ENCODE results near the gene CLEC16A. TPM values are rescaled to one million over a fixed set of nuclear protein-coding genes. Genes with fewer than 3 reads are reported as not detected.

CLEC16A gene
- total RNA-seq, 1 donor from 2014 or later = 32.4 TPM

DNA sequence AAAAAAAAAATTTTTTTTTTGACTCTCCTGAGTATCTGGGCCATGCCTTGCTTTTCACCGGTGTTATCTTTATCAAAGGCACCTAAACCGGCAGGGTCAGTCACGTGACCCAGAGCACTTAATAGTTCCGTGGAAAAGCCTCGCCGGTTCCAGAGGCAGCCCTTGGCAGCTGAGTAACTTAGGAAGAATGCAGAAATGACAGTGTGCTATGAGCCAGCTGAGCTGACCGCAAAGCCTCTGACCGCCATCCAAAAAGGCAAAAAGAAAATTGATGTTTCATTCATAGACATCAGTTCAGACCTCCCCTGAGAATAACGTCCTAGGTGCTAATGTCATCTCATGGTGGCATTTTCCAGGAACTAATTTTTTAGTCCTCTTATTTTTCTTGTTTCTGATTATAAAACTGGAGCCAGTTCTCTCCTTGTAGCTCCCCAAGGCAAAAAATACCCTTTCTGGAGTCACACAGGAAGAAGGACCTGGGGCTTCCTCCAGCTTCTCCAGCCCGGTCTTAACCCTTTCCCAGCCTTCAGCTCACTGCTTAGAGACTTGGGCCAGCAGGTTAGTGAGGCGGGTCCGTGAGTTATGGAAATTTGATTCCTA lies 189.1 kb downstream of the CLEC16A start:
- peak; percentile 68 for DNase-seq (ENCODE audit: extremely low read depth, low read depth, low spot score)

DNA sequence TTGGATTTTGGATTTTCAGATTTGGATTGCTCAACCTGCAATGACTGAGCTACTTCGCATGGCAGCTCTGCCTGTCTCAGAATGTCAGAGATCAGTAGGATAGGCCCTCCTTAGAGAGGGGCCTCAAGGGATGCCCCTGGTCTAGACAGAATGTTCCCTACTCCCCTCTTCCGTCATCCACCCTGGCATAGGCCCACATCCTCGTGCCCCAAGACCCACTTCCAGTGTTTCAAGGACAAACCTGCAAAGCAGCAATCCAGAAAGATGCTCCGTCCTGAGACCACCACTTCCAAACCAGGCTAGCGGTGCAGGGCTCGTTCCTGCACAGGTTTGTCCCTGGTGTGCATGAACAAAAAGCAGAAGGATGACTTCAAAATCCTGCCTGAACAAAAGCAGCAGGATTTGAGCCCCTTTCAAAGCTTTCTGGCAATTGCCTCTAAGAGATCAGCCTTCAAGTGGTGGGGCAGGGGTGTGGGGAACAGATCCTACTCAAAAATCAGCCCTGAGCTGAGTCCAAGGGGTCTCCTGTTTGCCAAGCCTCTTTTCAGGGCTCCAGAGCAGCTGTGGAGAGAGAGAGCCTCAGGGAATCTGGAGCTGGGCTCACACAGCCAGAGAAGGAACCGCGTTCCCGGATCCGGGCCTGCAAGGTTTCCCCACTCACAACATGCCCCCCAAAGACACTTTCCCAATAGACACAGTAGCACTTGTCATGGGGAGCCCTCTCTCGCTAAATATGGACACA lies 190.5 kb downstream of the CLEC16A start:
- DNase-seq (ENCODE audit: extremely low read depth, low read depth, low spot score) = no peak

DNA sequence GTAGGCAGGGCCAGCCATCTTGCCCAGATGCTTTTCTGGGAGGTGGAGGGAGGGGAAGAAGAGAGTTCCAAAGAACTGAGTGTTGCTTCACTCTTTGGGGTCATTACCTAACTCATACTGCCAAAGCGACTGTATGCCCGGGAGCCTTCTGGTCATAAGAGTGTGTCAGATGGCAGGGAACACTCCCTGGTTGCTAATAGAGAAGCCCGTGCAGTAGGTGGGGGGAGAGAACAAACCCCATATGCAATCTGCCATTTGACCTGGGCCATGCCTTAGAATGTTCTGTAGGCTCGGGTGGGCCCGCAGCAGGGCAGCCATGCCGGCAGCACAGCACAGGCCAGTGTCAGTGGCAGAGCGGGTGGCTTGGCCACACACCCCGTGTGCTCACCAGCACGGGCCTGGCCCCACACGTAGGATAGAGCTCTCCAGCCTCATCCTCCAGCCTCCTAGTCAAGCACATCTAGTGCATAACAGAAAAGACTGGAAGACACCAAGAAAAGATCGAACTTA lies 191.2 kb downstream of the CLEC16A start:
- no peak for DNase-seq (ENCODE audit: extremely low read depth, low read depth, low spot score)

DNA sequence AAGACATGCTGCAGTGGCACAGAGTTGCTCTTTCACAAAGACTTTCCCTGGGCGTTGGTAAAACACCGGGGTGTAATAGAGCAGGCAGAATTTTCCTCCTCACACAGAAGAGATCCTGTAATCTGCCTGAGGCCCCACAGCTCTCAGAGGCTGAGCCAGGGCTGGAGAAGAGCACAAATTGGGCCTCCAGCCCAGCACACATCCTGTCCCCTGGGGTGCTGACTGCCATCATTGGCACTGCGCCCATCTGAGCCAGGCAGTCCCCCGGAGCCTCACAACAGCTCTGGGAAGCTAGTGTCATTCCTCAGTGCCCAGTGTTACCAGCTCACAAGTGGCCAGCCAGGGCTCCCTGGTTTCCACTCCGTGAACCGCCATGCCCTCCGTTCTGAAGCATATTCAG lies 192.2 kb downstream of the CLEC16A start:
- DNase-seq (ENCODE audit: extremely low read depth, low read depth, low spot score) = no peak

DNA sequence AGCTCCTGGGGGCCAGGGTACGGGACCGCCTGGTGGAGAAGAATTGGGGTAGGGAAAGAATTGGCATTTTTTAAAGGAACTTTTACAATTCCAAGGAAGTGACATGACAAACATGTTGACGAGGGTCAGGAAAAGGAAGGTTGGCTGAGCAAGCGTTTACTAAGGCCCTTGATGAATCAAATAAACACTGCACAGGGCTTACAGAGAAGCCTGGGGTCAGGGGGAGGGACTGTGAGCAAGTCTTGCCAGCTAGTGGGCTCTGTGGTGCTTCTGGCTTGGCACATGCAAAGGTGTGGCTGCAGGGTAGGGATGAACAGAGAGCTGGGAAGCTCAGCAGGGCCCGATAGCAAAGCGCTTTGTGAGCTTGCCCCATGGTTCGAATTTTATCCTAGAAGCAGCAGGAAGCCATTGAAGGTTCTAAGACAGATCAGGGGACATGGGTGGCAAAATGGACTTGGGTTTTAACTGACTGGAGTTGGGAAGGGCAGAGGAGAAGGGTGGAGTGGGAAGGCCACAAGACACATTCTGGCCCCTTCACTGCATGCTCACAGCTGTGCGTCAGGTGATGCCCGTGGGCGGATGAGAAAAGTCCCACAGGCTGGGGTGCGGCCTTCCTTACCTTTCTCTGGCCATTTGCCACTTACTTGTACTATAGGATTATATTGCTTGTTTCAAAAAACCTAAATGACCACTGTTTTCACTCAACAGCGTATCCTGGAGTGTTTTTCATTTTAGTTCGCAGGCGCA lies 193.8 kb downstream of the CLEC16A start:
- DNase-seq (ENCODE audit: extremely low read depth, low read depth, low spot score) = no peak

DNA sequence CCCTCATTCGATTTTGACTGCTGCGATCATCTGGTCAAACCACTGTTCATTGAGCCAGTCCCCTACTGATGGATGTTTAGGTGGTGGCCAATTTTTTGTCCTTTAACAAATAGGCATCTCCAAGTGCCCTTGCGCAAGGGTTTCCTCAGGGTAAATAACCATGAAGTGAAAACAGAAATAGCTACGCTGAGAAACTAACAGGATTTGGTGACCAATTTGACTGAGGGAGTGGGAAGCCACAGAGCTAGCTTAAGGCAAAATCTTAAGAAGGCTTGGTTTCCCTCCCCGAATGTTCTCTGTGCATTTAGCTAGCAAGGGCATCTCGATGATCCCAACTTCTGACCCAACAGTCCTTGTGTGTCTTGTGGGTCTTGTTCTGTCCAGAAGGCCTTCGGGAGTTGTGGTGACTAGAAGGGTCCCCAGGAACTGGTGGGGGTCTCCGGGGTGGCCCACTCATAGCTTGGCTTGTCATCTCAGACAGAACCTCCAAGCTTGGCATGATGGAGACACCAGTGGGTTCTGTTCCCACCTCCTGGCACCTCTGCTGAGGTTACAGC lies 194.5 kb downstream of the CLEC16A start:
- DNase-seq (ENCODE audit: extremely low read depth, low read depth, low spot score) = no peak

DNA sequence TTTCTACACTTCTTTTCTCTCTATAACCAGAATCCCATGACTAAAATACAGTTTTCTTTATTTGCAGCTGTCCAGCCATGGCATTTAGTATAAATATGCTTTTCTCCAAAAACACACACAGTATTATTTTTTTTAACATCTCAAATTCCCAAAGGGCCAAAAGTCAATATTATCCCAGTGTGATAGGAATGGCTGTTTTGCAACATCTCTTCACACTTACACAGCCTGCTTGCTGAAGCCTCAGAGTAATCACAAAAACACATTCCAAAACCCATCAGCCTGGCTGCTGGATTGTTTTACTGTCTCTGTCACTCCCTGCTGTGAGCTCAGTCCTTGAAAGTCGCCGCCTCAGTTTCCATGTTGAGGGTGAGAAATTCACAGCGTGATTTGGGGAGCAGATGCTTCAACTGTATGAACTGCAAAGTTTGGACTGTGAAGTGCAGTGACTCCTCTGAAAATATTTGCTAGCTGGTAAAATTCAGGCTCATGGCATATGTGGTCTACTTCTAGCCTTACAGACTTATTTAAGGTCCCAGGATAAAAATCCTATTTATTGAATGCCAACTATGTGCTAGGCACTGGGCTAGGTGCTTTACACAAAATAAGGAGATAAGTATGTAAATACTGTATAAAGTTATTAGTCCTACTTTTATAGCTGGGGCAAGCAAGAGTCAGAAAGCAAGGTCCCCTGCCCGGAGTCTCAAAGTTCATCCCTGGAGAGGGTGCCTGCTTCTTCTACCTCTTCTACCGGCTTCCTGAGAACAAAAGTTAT lies 195.1 kb downstream of the CLEC16A start:
- DNase-seq (ENCODE audit: extremely low read depth, low read depth, low spot score) = no peak

DNA sequence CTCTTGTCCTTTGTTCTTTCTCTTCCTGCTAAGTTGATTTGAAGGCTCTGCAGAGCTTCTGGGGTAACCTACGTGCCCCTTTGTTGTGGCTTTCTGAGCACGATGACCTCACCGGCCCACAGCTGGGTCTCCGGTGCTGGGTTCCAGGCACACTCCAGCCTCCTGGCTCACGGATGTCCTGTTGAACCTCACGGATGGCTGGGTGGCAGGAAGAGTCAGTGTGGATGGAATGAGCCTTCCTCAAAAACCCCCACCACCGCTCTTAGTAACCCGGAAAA lies 195.7 kb downstream of the CLEC16A start:
- DNase-seq (ENCODE audit: extremely low read depth, low read depth, low spot score) = no peak

DNA sequence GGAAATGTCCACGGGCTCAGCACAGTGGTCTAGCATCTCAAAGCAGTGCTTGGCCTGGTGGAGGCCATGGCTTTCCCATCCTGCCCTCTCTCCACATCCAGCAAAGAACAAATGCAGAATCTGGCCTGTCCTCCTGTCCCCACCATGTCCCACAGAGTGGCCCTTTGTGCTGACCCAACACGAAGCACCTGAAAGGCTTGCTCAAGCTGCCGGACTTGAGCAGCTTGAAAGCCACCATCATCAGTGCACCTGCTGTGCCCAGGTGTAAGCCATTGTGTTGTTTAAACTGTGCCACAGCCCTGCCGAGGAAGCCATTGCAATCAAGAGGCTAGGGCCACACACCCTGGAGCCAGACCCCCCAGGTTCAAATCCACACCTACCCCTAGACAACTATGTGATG lies 196.1 kb downstream of the CLEC16A start:
- no peak for DNase-seq (ENCODE audit: extremely low read depth, low read depth, low spot score)

DNA sequence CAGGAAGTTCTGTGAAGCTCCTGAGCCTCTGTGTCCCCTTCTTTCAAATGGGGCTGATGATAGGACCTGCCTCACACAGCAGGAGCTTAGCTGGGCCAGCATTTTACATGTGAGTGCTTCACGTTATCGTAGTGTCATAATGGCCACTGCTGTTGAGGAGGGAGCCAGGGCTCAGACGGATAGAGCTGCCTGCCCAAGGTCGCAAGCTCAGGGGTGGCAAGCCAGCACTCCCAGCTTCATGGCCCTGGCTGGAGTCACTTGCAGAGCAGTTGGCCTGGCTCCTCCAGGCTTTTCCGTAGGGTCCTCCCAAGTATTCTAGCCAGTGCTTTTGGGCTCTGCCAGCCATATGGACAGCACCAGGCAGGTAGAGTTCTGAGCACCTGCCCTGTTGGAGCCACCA lies 196.5 kb downstream of the CLEC16A start:
- DNase-seq (ENCODE audit: extremely low read depth, low read depth, low spot score) = no peak

DNA sequence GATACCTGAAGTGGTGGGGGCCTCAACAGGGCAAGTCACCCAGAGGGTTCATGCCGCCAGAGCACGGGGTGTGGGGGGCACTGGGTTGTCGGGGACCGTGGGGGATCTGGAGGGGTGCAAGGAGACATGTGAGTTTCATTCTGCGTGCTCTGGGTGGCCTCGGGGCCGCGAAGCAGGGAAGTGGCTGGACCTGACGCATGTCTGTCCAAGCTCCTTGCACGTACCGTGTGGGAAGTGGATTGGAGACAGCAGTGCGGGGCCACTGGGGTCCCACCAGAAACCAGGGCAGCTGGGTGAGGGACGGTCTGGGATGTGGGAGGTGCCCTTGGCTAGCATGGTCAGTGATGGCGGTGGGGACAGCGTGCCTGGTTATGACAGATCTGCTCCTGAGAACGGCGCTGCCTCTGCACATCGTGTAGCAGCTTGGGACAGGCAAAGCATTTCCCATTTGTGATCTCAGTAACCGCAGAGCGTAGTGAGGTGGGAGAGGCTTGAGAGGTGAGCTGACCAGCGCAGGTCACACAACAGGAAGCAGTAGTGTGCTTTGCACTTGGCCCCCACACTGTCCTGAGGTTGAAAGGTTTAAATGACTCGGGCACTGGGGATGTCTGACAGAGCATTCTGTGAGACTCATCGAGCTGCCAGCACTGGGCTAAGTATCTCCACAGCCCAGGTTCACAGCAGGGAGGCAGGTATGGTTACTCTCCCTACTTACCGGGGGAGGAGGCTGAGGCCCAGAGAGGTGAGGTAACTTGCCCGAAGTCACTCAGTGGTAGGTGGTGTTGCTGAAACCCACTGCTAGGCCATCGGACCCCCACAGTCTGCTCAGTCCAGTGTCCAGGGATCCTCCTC lies 197.3 kb downstream of the CLEC16A start:
- DNase-seq (ENCODE audit: extremely low read depth, low read depth, low spot score) = no peak

DNA sequence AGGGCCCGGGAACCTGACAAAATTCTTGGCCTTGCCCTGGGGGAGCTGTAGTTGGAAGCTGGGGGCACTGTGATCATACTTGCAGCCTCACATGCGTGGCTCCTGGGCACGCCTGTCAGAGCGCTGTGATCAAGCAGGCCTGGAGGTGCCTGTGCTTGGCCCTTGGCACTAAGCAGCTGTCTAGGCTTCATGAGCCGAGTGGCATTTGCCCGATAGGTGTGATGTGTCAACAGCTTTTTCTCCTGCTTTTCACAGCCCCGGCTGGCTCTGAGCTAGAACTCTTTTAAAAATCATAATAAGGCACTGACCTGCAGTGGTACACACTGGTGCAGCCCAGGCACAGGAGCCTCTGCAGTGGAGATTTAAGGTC lies 197.9 kb downstream of the CLEC16A start:
- no peak for DNase-seq (ENCODE audit: extremely low read depth, low read depth, low spot score)

DNA sequence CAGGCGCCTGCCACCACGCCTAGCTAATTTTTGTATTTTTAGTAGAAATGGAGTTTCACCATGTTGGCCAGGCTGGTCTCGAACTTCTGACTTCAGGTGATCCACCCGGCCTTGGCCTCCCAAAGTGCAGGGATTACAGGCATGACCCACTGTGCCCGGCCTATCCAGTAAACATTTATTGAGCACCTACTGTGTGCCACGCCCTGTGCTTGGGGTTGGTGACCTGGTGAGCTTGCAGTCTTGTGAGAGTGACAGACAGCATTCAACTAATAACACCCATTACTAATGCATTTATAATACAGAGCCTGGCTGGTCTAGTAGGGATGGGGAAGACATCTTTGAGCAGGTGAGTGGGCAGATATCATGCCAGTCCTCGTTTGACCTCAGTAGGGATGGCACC lies 198.6 kb downstream of the CLEC16A start:
- DNase-seq (ENCODE audit: extremely low read depth, low read depth, low spot score) = no peak

DNA sequence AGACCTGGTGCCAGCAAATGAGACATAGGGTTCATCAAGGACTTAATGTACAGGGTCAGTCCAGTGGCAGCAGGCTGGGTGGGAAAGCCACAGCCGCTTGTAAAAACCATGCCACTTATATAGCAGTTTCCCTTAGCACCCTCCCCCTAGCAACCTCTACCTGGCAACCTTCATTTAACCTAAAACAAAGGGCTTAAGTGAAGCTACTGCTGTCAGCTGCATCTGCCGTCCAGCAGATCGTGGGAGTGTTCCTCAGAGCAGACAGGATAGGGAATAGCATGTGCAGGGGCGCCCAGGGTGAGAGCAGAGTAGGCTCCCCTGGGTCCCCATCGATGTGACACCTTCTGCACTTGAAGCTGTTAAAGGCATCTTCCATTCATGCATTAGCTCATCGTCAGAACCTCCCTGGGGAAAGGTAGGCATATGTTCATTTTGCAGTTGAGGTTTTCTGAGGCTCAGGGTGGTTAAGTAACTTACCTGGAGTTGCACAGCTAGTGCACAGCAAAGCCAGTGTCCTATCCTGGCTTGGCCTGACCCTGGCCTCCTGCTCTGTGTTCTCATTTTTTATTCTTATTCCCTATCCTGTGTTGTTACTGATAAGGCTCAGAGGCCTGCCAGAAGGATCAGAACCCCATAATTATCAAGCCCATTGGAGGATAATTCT lies 199.1 kb downstream of the CLEC16A start:
- no peak for DNase-seq (ENCODE audit: extremely low read depth, low read depth, low spot score)

DNA sequence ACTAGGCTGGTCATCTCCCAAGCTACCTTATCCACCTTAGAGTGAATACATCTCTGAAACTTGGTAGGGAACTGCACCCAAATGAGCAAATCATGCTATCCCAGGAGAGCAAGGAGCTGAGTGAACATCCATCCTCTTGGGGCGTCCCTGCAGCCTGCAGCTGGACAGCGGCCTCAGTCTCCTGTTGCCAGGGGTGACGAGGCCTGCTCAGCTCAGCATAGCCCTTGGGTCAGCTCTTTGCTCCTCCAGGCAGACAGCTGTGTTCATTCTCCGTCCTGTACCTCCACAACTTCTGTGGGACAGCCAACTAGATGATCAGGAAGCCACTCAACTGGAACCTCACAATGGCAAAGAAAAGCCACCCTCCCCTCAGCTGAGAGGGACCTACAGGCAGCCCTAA lies 199.8 kb downstream of the CLEC16A start:
- DNase-seq (ENCODE audit: extremely low read depth, low read depth, low spot score) = no peak

DNA sequence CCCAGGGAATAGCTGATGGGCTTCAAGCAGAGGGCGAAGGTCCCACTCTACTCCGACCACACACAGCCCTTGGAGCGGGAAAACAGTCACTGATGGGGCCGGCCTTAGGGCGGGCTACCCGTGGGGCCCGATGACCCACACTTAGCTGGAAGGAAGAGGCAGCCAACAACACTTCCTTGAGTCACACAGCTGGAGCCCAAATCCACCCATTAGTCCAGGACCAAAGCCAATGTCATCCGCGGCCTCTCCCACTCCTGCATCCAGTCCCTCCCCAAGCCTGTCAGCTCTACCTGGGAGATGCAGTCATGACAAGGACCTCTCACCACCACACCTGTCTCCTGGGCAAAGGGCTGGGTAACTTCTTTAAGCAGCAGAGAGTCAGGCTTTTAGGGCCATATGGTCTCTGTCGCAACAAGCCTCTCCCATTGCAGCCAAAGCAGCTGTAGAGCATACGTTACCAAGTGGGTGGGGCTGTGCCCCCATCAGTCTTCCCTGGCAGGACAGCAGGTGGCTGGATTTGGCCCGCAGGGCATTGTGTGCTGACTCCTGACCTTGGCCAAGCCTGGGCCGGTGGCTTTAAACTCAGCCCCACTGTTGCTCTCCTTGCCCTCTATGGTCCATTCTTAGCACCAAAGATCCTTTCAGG lies 200.9 kb downstream of the CLEC16A start:
- DNase-seq (ENCODE audit: extremely low read depth, low read depth, low spot score) = no peak

DNA sequence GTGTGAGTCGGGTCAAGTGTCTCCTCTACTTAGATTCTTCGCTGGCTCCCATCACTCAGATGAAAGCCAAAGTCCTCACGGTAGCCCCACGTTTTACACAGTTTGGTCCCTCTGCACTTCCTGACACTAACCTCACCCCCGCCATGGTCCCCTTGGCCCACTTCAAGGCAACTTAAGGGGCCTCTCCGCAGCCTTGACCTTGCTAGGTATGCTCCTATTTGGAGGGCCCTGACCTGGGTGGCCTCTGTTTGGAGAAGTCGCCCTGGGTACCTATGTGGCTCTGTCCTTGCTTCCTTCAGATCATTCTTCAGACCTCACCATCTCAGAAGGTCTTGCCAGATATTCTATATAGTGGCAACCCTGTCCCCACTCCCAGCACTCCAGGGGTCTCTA lies 201.5 kb downstream of the CLEC16A start:
- no peak for DNase-seq (ENCODE audit: extremely low read depth, low read depth, low spot score)

DNA sequence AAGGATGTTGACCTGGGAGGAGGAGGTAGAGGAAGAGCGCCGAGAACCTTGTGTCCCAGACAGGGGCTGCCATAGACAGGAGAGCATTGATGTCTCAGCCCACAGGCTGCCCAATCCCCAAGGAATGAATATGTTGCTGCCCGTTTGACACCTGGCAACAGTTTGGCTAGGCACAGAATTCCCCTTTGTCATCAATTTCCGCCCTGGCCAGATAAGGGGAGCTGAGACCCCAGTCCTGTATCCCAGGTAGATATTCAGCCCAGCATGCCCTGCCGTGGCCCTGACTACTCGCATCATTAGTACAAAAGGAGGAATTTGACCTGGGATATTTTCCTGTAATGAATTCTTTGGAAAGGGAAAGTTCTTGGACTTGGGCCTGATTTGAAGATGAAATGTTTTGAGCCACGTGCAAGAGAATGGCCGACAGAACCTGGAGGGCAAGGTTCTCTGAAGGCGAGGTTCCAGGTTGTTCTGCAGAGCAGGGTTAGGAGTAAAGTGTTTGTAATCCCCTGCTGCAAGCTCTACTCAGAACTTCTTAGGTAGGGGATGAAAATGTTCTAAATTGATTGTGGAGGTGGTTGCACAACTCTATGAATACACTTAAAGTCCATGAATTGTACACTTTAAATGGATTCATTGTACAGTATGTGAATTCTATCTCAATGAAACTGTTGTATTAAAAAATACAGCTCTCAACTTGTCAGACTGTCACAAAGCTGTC lies 202.8 kb downstream of the CLEC16A start:
- DNase-seq (ENCODE audit: extremely low read depth, low read depth, low spot score) = no peak

Measured in glomerular endothelial cell (primary cell).